ENCODE measurements around the gene SEMA5B.

- TF ChIP-seq CTCF (IDR thresholded peaks at IDR 0.05; ENCODE audit: low read length) (no peak), EZH2phosphoT487 (IDR thresholded peaks at IDR 0.05; ENCODE audit: low read length) (no peak)
These were observed 14.9 kb downstream of the SEMA5B start for GRCh38 chr3:123012652-123013051.

Measured in MM.1S (cell line).